Measurements from ENCODE around the gene LRP3. TPM values are rescaled to one million over a fixed set of nuclear protein-coding genes. Genes with fewer than 3 reads are reported as not detected.

Gene LRP3
- polyA plus RNA-seq, 3 donors: 1.4 to 11.9 (median 4.1) TPM

DNA sequence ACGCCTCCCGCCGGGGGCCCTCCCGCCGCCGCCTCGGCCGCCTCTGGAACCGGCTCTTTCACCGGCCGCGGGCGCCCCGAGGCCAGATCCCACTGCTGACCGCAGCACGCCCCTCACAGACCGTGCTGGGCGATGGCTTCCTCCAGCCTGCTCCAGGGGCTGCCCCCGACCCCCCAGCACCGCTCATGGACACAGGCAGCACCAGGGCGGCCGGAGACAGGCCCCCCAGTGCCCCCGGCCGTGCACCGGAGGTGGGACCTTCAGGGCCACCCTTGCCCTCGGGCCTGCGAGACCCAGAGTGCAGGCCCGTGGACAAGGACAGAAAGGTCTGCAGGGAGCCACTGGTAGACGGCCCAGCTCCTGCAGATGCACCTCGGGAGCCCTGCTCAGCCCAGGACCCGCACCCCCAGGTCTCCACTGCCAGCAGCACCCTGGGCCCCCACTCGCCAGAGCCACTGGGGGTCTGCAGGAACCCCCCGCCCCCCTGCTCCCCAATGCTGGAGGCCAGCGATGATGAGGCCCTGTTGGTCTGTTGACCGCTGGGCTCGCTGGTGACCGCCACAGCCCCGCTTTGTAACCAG lies 13.0 kb downstream of the LRP3 start:
- Mint-ChIP-seq H3K4me1 (peaks cover 10% of the 10 kb centered on the region), H3K27me3 (ENCODE audit: low read depth in 3 of 3) (no peaks in the 10 kb centered on the region), H3K27ac (no peak overlapping the region), H3K4me3 (no peak overlapping the region), H3K36me3 (peaks cover 24 to 50% of the 10 kb centered on the region in 2 donors), H3K9me3 (no peaks in the 10 kb centered on the region)
- DNase-seq: no peak
- Histone ChIP-seq H3K9ac (ENCODE audit: insufficient read depth, low read length, poor library complexity, severe bottlenecking) (no peak overlapping the region), H2AFZ (ENCODE audit: insufficient read depth, low read depth, low read length, poor library complexity, severe bottlenecking) (no peak overlapping the region), H3K9me3 (replicated peaks in 1 of 2; ENCODE audit: control insufficient read depth in 1 of 2, insufficient read depth in 1 of 2, low read length in 2 of 2) (no peaks in the 10 kb centered on the region), H3K4me1 (ENCODE audit: control insufficient read depth in 1 of 2, insufficient read depth in 2 of 2, low read length in 2 of 2) (peaks cover 12 to 13% of the 10 kb centered on the region in 2 donors), H3K4me2 (replicated peaks; ENCODE audit: extremely low read depth, low read length, poor library complexity, severe bottlenecking) (no peak overlapping the region), H3K27me3 (ENCODE audit: control insufficient read depth in 2 of 2, insufficient read depth in 2 of 2, low read length in 2 of 2) (no peaks in the 10 kb centered on the region), H3K27ac (ENCODE audit: low read depth in 1 of 2, low read length in 2 of 2) (no peak overlapping the region), H3K79me2 (ENCODE audit: insufficient read depth, low read length) (no peaks in the 10 kb centered on the region), H3K36me3 (replicated peaks in 1 of 2; ENCODE audit: control insufficient read depth in 1 of 2, insufficient read depth in 2 of 2, low read length in 2 of 2) (peaks cover 47 to 57% of the 10 kb centered on the region in 2 donors), H4K20me1 (ENCODE audit: insufficient read depth, low read length) (no peaks in the 10 kb centered on the region), H3K4me3 (replicated peaks in 1 of 3; ENCODE audit: low read depth in 2 of 3, low read length in 3 of 3) (no peak overlapping the region)
- TF ChIP-seq, protein P1, sequence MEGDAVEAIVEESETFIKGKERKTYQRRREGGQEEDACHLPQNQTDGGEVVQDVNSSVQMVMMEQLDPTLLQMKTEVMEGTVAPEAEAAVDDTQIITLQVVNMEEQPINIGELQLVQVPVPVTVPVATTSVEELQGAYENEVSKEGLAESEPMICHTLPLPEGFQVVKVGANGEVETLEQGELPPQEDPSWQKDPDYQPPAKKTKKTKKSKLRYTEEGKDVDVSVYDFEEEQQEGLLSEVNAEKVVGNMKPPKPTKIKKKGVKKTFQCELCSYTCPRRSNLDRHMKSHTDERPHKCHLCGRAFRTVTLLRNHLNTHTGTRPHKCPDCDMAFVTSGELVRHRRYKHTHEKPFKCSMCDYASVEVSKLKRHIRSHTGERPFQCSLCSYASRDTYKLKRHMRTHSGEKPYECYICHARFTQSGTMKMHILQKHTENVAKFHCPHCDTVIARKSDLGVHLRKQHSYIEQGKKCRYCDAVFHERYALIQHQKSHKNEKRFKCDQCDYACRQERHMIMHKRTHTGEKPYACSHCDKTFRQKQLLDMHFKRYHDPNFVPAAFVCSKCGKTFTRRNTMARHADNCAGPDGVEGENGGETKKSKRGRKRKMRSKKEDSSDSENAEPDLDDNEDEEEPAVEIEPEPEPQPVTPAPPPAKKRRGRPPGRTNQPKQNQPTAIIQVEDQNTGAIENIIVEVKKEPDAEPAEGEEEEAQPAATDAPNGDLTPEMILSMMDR (IDR thresholded peaks at IDR 0.05): no peak
- intact Hi-C loops (cut with micrococcal nuclease): no loop called here
- WGBS (ENCODE audit: insufficient coverage): 94% methylated on average over 34 of the region's 38 CpGs

GRCh38 chr19:33207903-33208302 lies 13.8 kb downstream of the LRP3 start:
- DNase-seq: no peak
- H3K79me2 ChIP-seq (ENCODE audit: insufficient read depth, low read length): no peaks in the 10 kb centered on the region

More at GRCh38 chr19:33207903-33208302, 13.8 kb downstream of the LRP3 start:
- Mint-ChIP-seq H3K9me3 (no peaks in the 10 kb centered on the region), H3K4me1 (peaks cover 10% of the 10 kb centered on the region), H3K4me3 (no peak overlapping the region), H3K27ac (peak overlapping the region in 1 of 7 donors; percentile 30), H3K36me3 (peaks cover 18 to 44% of the 10 kb centered on the region in 2 donors), H3K27me3 (ENCODE audit: low read depth in 3 of 3) (no peaks in the 10 kb centered on the region)
- Histone ChIP-seq H3K36me3 (replicated peaks in 1 of 2; ENCODE audit: control insufficient read depth in 1 of 2, insufficient read depth in 2 of 2, low read length in 2 of 2) (peaks cover 41 to 49% of the 10 kb centered on the region in 2 donors), H4K20me1 (ENCODE audit: insufficient read depth, low read length) (no peaks in the 10 kb centered on the region), H2AFZ (ENCODE audit: insufficient read depth, low read depth, low read length, poor library complexity, severe bottlenecking) (no peak overlapping the region), H3K4me2 (replicated peaks; ENCODE audit: extremely low read depth, low read length, poor library complexity, severe bottlenecking) (no peak overlapping the region), H3K9ac (ENCODE audit: insufficient read depth, low read length, poor library complexity, severe bottlenecking) (no peak overlapping the region), H3K4me3 (replicated peaks in 1 of 3; ENCODE audit: low read depth in 2 of 3, low read length in 3 of 3) (no peak overlapping the region), H3K27ac (ENCODE audit: low read depth in 1 of 2, low read length in 2 of 2) (no peak overlapping the region), H3K27me3 (ENCODE audit: control insufficient read depth in 2 of 2, insufficient read depth in 2 of 2, low read length in 2 of 2) (no peaks in the 10 kb centered on the region), H3K4me1 (ENCODE audit: control insufficient read depth in 1 of 2, insufficient read depth in 2 of 2, low read length in 2 of 2) (peaks cover 12 to 13% of the 10 kb centered on the region in 2 donors), H3K9me3 (replicated peaks in 1 of 2; ENCODE audit: control insufficient read depth in 1 of 2, insufficient read depth in 1 of 2, low read length in 2 of 2) (no peaks in the 10 kb centered on the region)
- WGBS (ENCODE audit: insufficient coverage): 83% methylated on average over 9 of the region's 9 CpGs
- TF ChIP-seq, protein P1 (IDR thresholded peaks at IDR 0.05): no peak
- intact Hi-C loops (cut with micrococcal nuclease): no loop called here

Data from CD14-positive monocyte (primary cell).